NB4 (cell line): Measurements from ENCODE around the gene ADCYAP1.

Experiments
- POLR2A ChIP-seq: IDR thresholded peaks from 2 replicates; pipeline ENCODE4 v1.6.1; 2011; ENCODE audit warnings: mild to moderate bottlenecking; ENCODE audit not compliant: insufficient read length; ENCODE audit errors: extremely low read depth
- TF ChIP-seq, protein P1 (sequence below): IDR thresholded peaks from 2 replicates; pipeline ENCODE4 v1.6.1; 2011; ENCODE audit warnings: low read depth, low read length
- TF ChIP-seq, protein P2 (sequence below): IDR thresholded peaks from one replicate; pipeline ENCODE4 v1.5.1; 2012; ENCODE audit warnings: low read depth, low read length

DNA sequence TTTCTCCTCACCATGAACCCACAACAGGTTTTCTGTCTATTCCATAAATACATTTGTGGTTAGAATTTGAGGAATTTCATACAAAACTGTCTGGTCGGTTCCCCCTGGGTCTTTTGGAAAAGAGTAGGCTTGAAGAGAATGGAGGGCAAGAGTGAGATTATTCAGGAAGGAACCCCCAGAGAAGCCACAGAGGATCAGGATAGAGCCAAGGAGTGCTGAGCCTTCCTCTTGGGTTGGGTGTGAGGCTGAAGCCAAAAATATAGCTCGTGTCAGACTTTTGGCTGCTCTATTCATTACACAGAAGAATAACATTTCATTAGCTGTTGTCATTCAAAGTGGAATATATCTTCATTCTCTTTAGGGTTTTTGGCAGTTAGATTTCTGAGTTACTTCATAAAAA lies 46.7 kb upstream of the ADCYAP1 start:
- TF ChIP-seq, protein P1, sequence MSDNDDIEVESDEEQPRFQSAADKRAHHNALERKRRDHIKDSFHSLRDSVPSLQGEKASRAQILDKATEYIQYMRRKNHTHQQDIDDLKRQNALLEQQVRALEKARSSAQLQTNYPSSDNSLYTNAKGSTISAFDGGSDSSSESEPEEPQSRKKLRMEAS: no peak
- TF ChIP-seq, protein P2, sequence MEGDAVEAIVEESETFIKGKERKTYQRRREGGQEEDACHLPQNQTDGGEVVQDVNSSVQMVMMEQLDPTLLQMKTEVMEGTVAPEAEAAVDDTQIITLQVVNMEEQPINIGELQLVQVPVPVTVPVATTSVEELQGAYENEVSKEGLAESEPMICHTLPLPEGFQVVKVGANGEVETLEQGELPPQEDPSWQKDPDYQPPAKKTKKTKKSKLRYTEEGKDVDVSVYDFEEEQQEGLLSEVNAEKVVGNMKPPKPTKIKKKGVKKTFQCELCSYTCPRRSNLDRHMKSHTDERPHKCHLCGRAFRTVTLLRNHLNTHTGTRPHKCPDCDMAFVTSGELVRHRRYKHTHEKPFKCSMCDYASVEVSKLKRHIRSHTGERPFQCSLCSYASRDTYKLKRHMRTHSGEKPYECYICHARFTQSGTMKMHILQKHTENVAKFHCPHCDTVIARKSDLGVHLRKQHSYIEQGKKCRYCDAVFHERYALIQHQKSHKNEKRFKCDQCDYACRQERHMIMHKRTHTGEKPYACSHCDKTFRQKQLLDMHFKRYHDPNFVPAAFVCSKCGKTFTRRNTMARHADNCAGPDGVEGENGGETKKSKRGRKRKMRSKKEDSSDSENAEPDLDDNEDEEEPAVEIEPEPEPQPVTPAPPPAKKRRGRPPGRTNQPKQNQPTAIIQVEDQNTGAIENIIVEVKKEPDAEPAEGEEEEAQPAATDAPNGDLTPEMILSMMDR: no peak
- no peak for TF ChIP-seq POLR2A
